IMR-90 (cell line): ENCODE results near the gene LIN28A. TPM values are rescaled to one million over a fixed set of nuclear protein-coding genes. Genes with fewer than 3 reads are reported as not detected.

Source experiments
- ATAC-seq: fragments of 200-7000 bp; cut with Tn5 transposase; 2 replicates; pipeline ENCODE4 v1.9.1; 2020; ENCODE audit warnings: low read depth, mild to moderate bottlenecking, moderate library complexity
- BruUV-seq: library from RNA; stranded (reverse); fragments of 400-500 nt; replicated peaks from 2 replicates; lab custom pipeline; 2021; lab: Mats Ljungman, UMichigan
- CTCF ChIA-PET: fragments of 300-600 bp; formaldehyde crosslinking; extraction: SDS; loops from one replicate; lab custom pipeline; 2021; ENCODE audit warnings: antibody characterized with exemption; lab: Yijun Ruan, JAX
- POLR2A ChIA-PET: fragments of 300-600 bp; sonication (Branson Sonifier 250); formaldehyde crosslinking; loops from one replicate; lab custom pipeline; 2022; ENCODE audit warnings: antibody characterized with exemption; ENCODE audit not compliant: unreplicated experiment; lab: Charles Lee
- DNase-seq: peaks from one replicate; pipeline ENCODE4 v3.0.0; 2013
- H2AFZ ChIP-seq: replicated peaks from 2 replicates; pipeline ENCODE3; 2013; ENCODE audit warnings: low read length, mild to moderate bottlenecking; ENCODE audit not compliant: poor library complexity
- H2AK5ac ChIP-seq: 2 replicates; pipeline ENCODE4 v1.6.1; 2013; ENCODE audit warnings: low read depth, low read length, inconsistent platforms
- H2AK9ac ChIP-seq: replicated peaks from 2 replicates; pipeline ENCODE3; 2013; ENCODE audit warnings: mild to moderate bottlenecking, low read depth, low read length, moderate library complexity; ENCODE audit not compliant: poor library complexity
- H2BK120ac ChIP-seq: 2 replicates; pipeline ENCODE4 v1.6.1; 2013; ENCODE audit warnings: low read depth, low read length, inconsistent platforms
- H2BK15ac ChIP-seq: 3 replicates; pipeline ENCODE4 v1.6.1; 2013; ENCODE audit warnings: low read depth, low read length, inconsistent platforms
- H2BK20ac ChIP-seq: 2 replicates; pipeline ENCODE4 v1.6.1; 2013; ENCODE audit warnings: low read depth, mild to moderate bottlenecking, inconsistent platforms, low read length, moderate library complexity
- H2BK5ac ChIP-seq: 2 replicates; pipeline ENCODE4 v1.6.1; 2013; ENCODE audit warnings: mild to moderate bottlenecking, low read depth, low read length, inconsistent platforms; ENCODE audit not compliant: poor library complexity, severe bottlenecking
- H3K14ac ChIP-seq: replicated peaks from 2 replicates; pipeline ENCODE4 v1.6.1; 2013; ENCODE audit warnings: low read depth, low read length, inconsistent platforms
- H3K18ac ChIP-seq: 2 replicates; pipeline ENCODE4 v1.6.1; 2013; ENCODE audit warnings: low read depth, low read length, control low read depth
- H3K23ac ChIP-seq: 2 replicates; pipeline ENCODE4 v1.6.1; 2013; ENCODE audit warnings: low read depth, low read length, inconsistent platforms
- H3K27ac ChIP-seq: 2 replicates; pipeline ENCODE4 v1.5.1; 2013; ENCODE audit warnings: mild to moderate bottlenecking, control low read depth, low read length; ENCODE audit not compliant: insufficient read depth
- H3K27me3 ChIP-seq: 2 replicates; pipeline ENCODE4 v1.6.1; 2013; ENCODE audit warnings: low read length; ENCODE audit not compliant: control insufficient read depth, insufficient read depth
- H3K36me3 ChIP-seq: 2 replicates; pipeline ENCODE4 v1.6.1; 2013; ENCODE audit warnings: low read length, mixed read lengths; ENCODE audit not compliant: control insufficient read depth, insufficient read depth
- H3K4ac ChIP-seq: 2 replicates; pipeline ENCODE4 v1.6.1; 2013; ENCODE audit warnings: low read depth, low read length, inconsistent platforms
- H3K4me1 ChIP-seq: 2 replicates; pipeline ENCODE4 v1.6.1; 2013; ENCODE audit warnings: low read length, mixed read lengths; ENCODE audit not compliant: control insufficient read depth, insufficient read depth
- H3K4me2 ChIP-seq: 2 replicates; pipeline ENCODE4 v1.6.1; 2013; ENCODE audit warnings: low read depth, mild to moderate bottlenecking, control low read depth, low read length, moderate library complexity
- H3K4me3 ChIP-seq: 2 replicates; pipeline ENCODE4 v1.5.1; 2013; ENCODE audit warnings: low read depth, mild to moderate bottlenecking, control low read depth, low read length, moderate library complexity; ENCODE audit not compliant: insufficient read depth
- H3K56ac ChIP-seq: 2 replicates; pipeline ENCODE4 v1.6.1; 2013; ENCODE audit warnings: low read length, inconsistent platforms; ENCODE audit not compliant: insufficient read depth; ENCODE audit errors: extremely low read depth
- H3K79me1 ChIP-seq, 2 experiments: 2 replicates each; pipeline ENCODE4 v1.6.1; 2013; ENCODE audit warnings: low read length in 2 of 2, inconsistent platforms in 1 of 2, low read depth in 1 of 2
- H3K9ac ChIP-seq: 2 replicates; pipeline ENCODE4 v1.6.1; 2013; ENCODE audit warnings: low read depth, low read length, control low read depth
- H3K9me1 ChIP-seq: 2 replicates; pipeline ENCODE4 v1.6.1; 2013; ENCODE audit warnings: low read length, inconsistent platforms; ENCODE audit not compliant: insufficient read depth
- H3K9me3 ChIP-seq: 2 replicates; pipeline ENCODE4 v1.6.1; 2013; ENCODE audit warnings: low read length; ENCODE audit not compliant: control insufficient read depth, insufficient read depth
- H4K20me1 ChIP-seq: 2 replicates; pipeline ENCODE4 v1.6.1; 2013; ENCODE audit warnings: low read length, inconsistent platforms; ENCODE audit not compliant: insufficient read depth
- H4K5ac ChIP-seq: 2 replicates; pipeline ENCODE4 v1.6.1; 2013; ENCODE audit warnings: mild to moderate bottlenecking, low read depth, low read length, control low read depth
- H4K8ac ChIP-seq, 2 experiments: 2 replicates each; pipeline ENCODE4 v1.6.1; 2013; ENCODE audit warnings: low read depth in 2 of 2, low read length in 2 of 2, control low read depth in 1 of 2, inconsistent platforms in 1 of 2
- H4K91ac ChIP-seq: 2 replicates; pipeline ENCODE4 v1.6.1; 2013; ENCODE audit warnings: low read depth, low read length, inconsistent platforms; ENCODE audit not compliant: insufficient read depth
- BHLHE40 ChIP-seq: fragments of 150-350 bp; IDR thresholded peaks from 2 replicates; pipeline ENCODE4 v1.6.1; 2016; ENCODE audit warnings: mild to moderate bottlenecking, low read depth, low read length
- CEBPB ChIP-seq: IDR thresholded peaks from 2 replicates; pipeline ENCODE4 v1.6.1; 2012; ENCODE audit warnings: low read depth, low read length, improper control_type of control experiment
- CHD1 ChIP-seq: IDR thresholded peaks from 2 replicates; pipeline ENCODE4 v1.6.1; 2012; ENCODE audit warnings: low read depth, low read length, improper control_type of control experiment
- CTCF ChIP-seq: conservative IDR thresholded peaks from 2 replicates; pipeline ENCODE4 v1.5.1; 2012; ENCODE audit warnings: mild to moderate bottlenecking, low read depth, low read length, improper control_type of control experiment
- ELK1 ChIP-seq: fragments of 150-350 bp; IDR thresholded peaks from 2 replicates; pipeline ENCODE4 v1.6.1; 2016; ENCODE audit warnings: low read depth, mild to moderate bottlenecking, low read length, moderate library complexity, borderline replicate concordance
- FOS ChIP-seq: fragments of 150-350 bp; IDR thresholded peaks from 2 replicates; pipeline ENCODE4 v1.6.1; 2016; ENCODE audit warnings: low read depth, low read length
- MAFK ChIP-seq: IDR thresholded peaks from 2 replicates; pipeline ENCODE4 v1.6.1; 2012; ENCODE audit warnings: low read depth, low read length, improper control_type of control experiment
- MAZ ChIP-seq: IDR thresholded peaks from 2 replicates; pipeline ENCODE4 v1.6.1; 2012; ENCODE audit warnings: low read depth, mild to moderate bottlenecking, low read length, improper control_type of control experiment, moderate library complexity, borderline replicate concordance
- MXI1 ChIP-seq: IDR thresholded peaks from 2 replicates; pipeline ENCODE4 v1.6.1; 2012; ENCODE audit warnings: low read depth, mild to moderate bottlenecking, low read length, moderate library complexity, borderline replicate concordance
- NFE2L2 ChIP-seq: fragments of 150-350 bp; IDR thresholded peaks from 2 replicates; pipeline ENCODE4 v1.6.1; 2016; ENCODE audit warnings: low read depth, mild to moderate bottlenecking, low read length
- POLR2A ChIP-seq: IDR thresholded peaks from 2 replicates; pipeline ENCODE4 v1.6.1; 2012; ENCODE audit warnings: mild to moderate bottlenecking, low read depth, low read length
- RAD21 ChIP-seq: IDR thresholded peaks from 2 replicates; pipeline ENCODE4 v1.6.1; 2012; ENCODE audit warnings: low read length, improper control_type of control experiment
- RCOR1 ChIP-seq: IDR thresholded peaks from 2 replicates; pipeline ENCODE4 v1.6.1; 2012; ENCODE audit warnings: mild to moderate bottlenecking, low read length, improper control_type of control experiment; ENCODE audit not compliant: insufficient replicate concordance
- RFX5 ChIP-seq: IDR thresholded peaks from 2 replicates; pipeline ENCODE4 v1.8.0; 2012; ENCODE audit warnings: low read depth, mild to moderate bottlenecking, low read length, moderate library complexity
- SMC3 ChIP-seq: fragments of 150-350 bp; IDR thresholded peaks from 2 replicates; pipeline ENCODE4 v1.6.1; 2016; ENCODE audit warnings: low read depth, mild to moderate bottlenecking, antibody characterized with exemption, low read length, moderate library complexity
- USF2 ChIP-seq: fragments of 150-350 bp; IDR thresholded peaks from 2 replicates; pipeline ENCODE4 v1.6.1; 2017; ENCODE audit warnings: mild to moderate bottlenecking, antibody characterized with exemption, low read length, low read depth
- WGBS, 2 experiments: methylation state at CpG; one replicate each; pipeline versions ENCODE4 v1.1.5 to v1.1.7; 2013; ENCODE audit warnings: missing lambda C conversion rate in 2 of 2; ENCODE audit not compliant: insufficient read length in 1 of 2; ENCODE audit errors: extremely low coverage in 2 of 2; 5-methylcytosine and 5-hydroxymethylcytosine counted together
- dilution Hi-C: fragments of 300-500 bp; cut with HindIII; formaldehyde crosslinking; loops from one replicate; pipeline ENCODE4 v1.14.3; 2018; ENCODE audit warnings: low sequenced_read_pairs; ENCODE audit not compliant: unreplicated experiment
- in situ Hi-C: fragments of 300-500 bp; cut with MboI; formaldehyde crosslinking; loops from 3 replicates; pipeline ENCODE4 v1.14.3; 2019; ENCODE audit warnings: low sequenced_read_pairs, inconsistent platforms, mixed read lengths
- intact Hi-C: fragments of 100-400 bp; cut with micrococcal nuclease; formaldehyde crosslinking; loops from 2 replicates; pipeline ENCODE4 v1.10.0; 2022
- polyA plus RNA-seq, 3 experiments: library from polyadenylated mRNA; depleted of rRNA; stranded (reverse); fragments of >200 nt; gene quantifications; 2 replicates each; pipeline ENCODE4 v1.2.3, GENCODE V29; 2012; ENCODE audit warnings: low replicate concordance in 1 of 3
- total RNA-seq: library from RNA; depleted of rRNA; stranded (reverse); fragments of >200 nt; gene quantifications from 2 replicates; pipeline ENCODE4 v1.2.3, GENCODE V29; 2012

LIN28A gene
- total and polyA plus RNA-seq, 2 of the 4 experiments (the other 2 are of a cell fraction): not detected

GRCh38 chr1:26405281-26405915, 5.2 kb upstream of the LIN28A start:
- BruUV-seq: no TSS peak
- no peaks in the 10 kb centered on the region for H3K9me3 ChIP-seq
- no peak overlapping the region for H3K4ac ChIP-seq
- no peaks in the 10 kb centered on the region for H3K79me1 ChIP-seq
- H3K4me1 ChIP-seq: no peaks in the 10 kb centered on the region; the same call in 1 of the 2 replicates
- no peaks in the 10 kb centered on the region for H3K36me3 ChIP-seq
- no peaks in the 10 kb centered on the region for H4K20me1 ChIP-seq
- H3K23ac ChIP-seq: no peak overlapping the region
- H4K91ac ChIP-seq: no peak overlapping the region
- 0 out of 2 replicates have a peak overlapping the region, but pooled peaks have one; percentile 8 for H2BK120ac ChIP-seq
- H2AK9ac ChIP-seq: no peak overlapping the region
- no peak overlapping the region for H3K4me2 ChIP-seq
- intact Hi-C loops: no loop called here
- in situ Hi-C loops: no loop called here
- H4K5ac ChIP-seq: no peak overlapping the region
- H3K27ac ChIP-seq: no peak overlapping the region
- H3K4me3 ChIP-seq: no peak overlapping the region
- peak; percentile 70 for DNase-seq
- H3K27me3 ChIP-seq: peaks cover 15% of the 10 kb centered on the region
- H2AFZ ChIP-seq: no peak overlapping the region
- ChIA-PET CTCF (interaction anchor here (3.0 kb wide), 1 partner anchor 12 kb away, joined by 20 read pairs; no protein-coding TSS in a partner anchor), POLR2A (no interaction called here)
- H3K56ac ChIP-seq: no peak overlapping the region
- H4K8ac ChIP-seq: no peak overlapping the region
- H2BK5ac ChIP-seq: no peak overlapping the region
- TF ChIP-seq CEBPB (no peak), POLR2A (no peak), FOS (no peak), ELK1 (no peak), NFE2L2 (no peak), BHLHE40 (no peak), RAD21 (no peak), MAZ (no peak), CTCF (no peak), MXI1 (no peak), RCOR1 (no peak), CHD1 (no peak), SMC3 (no peak), RFX5 (no peak), MAFK (no peak), USF2 (no peak)
- H3K9me1 ChIP-seq: no peaks in the 10 kb centered on the region
- H3K9ac ChIP-seq: no peak overlapping the region
- H2AK5ac ChIP-seq: no peak overlapping the region
- no peak overlapping the region for H2BK20ac ChIP-seq
- H2BK15ac ChIP-seq: no peak overlapping the region
- H3K14ac ChIP-seq: no peak overlapping the region
- dilution Hi-C loops: no loop called here
- no CpG with 5 or more reads among the region's 7 CpGs for WGBS, 2 experiments
- H3K18ac ChIP-seq: no peak overlapping the region
- peak; percentile 63 for ATAC-seq
